ENCODE results near the gene AGAP2. TPM values are rescaled to one million over a fixed set of nuclear protein-coding genes. Genes with fewer than 3 reads are reported as not detected.

AGAP2 gene
- total RNA-seq, 5 donors from 2014 or later (not counting 1 experiment from before 2014, with no cell fraction given) = 43.2 to 74.6 (median 66.4) TPM

GRCh38 chr12:57708296-57708695, 30.2 kb downstream of the AGAP2 start:
- Histone ChIP-seq H3K27me3 (replicated peaks in 1 of 2; ENCODE audit: control insufficient read depth in 2 of 2, extremely low read depth in 1 of 2, insufficient read depth in 2 of 2, low read length in 1 of 2) (no peaks in the 10 kb centered on the region), H3K27ac (ENCODE audit: low read length) (no peak overlapping the region), H3K9me3 (peaks cover 5% of the 10 kb centered on the region), H3K4me1 (ENCODE audit: control insufficient read depth in 1 of 2, extremely low read depth in 1 of 2, insufficient read depth in 2 of 2, low read length in 2 of 2) (no peaks in the 10 kb centered on the region), H3K4me3 (ENCODE audit: control insufficient read depth in 1 of 2, extremely low read depth in 1 of 2, low read length in 1 of 2) (no peak overlapping the region), H3K36me3 (ENCODE audit: control insufficient read depth in 2 of 2, extremely low read depth in 1 of 2, insufficient read depth in 1 of 2, low read length in 1 of 2) (peaks cover 0 to 38% of the 10 kb centered on the region in 2 donors)
- no peak overlapping the region for H3K4me3 Mint-ChIP-seq
- peaks cover 0 to 4% (median 4%) of the 10 kb centered on the region in 3 donors for H3K9me3 Mint-ChIP-seq
- DNase-seq = no peak
- no peaks in the 10 kb centered on the region for H3K27me3 Mint-ChIP-seq
- peaks cover 0 to 4% (median 0%) of the 10 kb centered on the region in 3 donors for H3K4me1 Mint-ChIP-seq
- POLR2A ChIA-PET = no interaction called here
- CTCF ChIA-PET = interaction anchor here in 1 of 2 donors (0.6 kb wide), 1 partner anchor 16 kb away, joined by 3 read pairs; no protein-coding TSS in a partner anchor
- no peak for ATAC-seq (replicated peaks in 1 of 4)
- peaks cover 54% of the 10 kb centered on the region for H3K36me3 Mint-ChIP-seq
- no peak overlapping the region for H3K27ac Mint-ChIP-seq
- WGBS (ENCODE audit: insufficient coverage) = no CpG with 5 or more reads among the region's 2 CpGs

DNA sequence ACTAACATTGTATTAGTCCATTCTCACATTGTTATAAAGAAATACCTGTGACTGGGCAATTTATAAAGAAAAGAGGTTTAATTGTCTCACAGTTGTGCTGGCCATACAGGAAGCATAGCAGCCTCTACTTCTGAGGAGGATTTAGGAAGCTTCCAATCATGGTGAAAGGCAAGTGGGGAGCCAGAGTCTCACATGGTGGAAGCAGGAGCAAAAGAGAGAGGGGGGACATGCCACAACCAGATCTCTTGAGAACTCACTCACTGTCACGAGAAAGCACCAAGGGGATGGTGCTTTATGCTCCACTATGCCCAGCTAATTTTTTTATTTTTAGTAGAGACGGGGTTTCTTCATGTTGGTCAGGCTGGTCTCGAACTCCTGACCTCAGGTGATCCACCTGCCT, 31.3 kb downstream of the AGAP2 start:
- Mint-ChIP-seq H3K9me3 (peaks cover 0 to 4% (median 4%) of the 10 kb centered on the region in 3 donors), H3K27ac (peak overlapping the region in 1 of 2 donors; percentile 7), H3K4me3 (no peak overlapping the region), H3K4me1 (peaks cover 0 to 7% (median under 1%) of the 10 kb centered on the region in 3 donors), H3K27me3 (no peaks in the 10 kb centered on the region), H3K36me3 (peaks cover 61% of the 10 kb centered on the region)
- DNase-seq (no peak), ATAC-seq (replicated peaks in 1 of 4) (no peak)
- Histone ChIP-seq H3K9me3 (peaks cover 7% of the 10 kb centered on the region), H3K27ac (ENCODE audit: low read length) (no peak overlapping the region), H3K4me1 (ENCODE audit: control insufficient read depth in 1 of 2, extremely low read depth in 1 of 2, insufficient read depth in 2 of 2, low read length in 2 of 2) (no peaks in the 10 kb centered on the region), H3K27me3 (replicated peaks in 1 of 2; ENCODE audit: control insufficient read depth in 2 of 2, extremely low read depth in 1 of 2, insufficient read depth in 2 of 2, low read length in 1 of 2) (no peaks in the 10 kb centered on the region), H3K4me3 (ENCODE audit: control insufficient read depth in 1 of 2, extremely low read depth in 1 of 2, low read length in 1 of 2) (no peak overlapping the region), H3K36me3 (ENCODE audit: control insufficient read depth in 2 of 2, extremely low read depth in 1 of 2, insufficient read depth in 1 of 2, low read length in 1 of 2) (peaks cover 4 to 39% of the 10 kb centered on the region in 2 donors)
- WGBS (ENCODE audit: insufficient coverage) = no CpG with 5 or more reads among the region's 3 CpGs
- CTCF ChIA-PET = interaction anchor here in 1 of 2 donors (0.8 kb wide), 1 partner anchor 69 kb away, joined by 4 read pairs; no protein-coding TSS in a partner anchor
- POLR2A ChIA-PET = no interaction called here

DNA sequence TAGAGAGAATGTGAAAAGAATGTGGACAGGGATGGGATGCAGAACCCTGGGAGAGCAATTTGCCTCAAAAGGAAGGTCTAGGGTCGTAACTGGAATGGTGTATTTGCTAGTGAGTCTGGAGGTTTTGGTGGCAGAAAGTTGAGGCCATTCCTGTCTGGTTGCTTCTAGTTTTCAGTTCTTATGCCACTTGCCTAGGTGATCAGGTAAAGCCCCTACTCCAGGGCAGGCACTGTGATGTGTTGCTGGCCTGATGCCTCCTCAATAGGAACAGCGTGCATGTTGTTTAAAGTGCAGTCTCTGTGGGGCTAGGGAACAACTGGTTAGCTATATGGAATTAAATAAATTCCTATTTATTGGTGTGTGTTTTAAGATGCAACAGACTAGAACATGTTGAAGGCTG, 38.2 kb downstream of the AGAP2 start:
- no peak for DNase-seq
- H3K4me3 Mint-ChIP-seq = no peak overlapping the region
- ATAC-seq (replicated peaks in 1 of 4) = no peak
- peak overlapping the region in 1 of 2 donors; percentile 11 for H3K27ac Mint-ChIP-seq
- H3K9me3 Mint-ChIP-seq = peaks cover 0 to 4% (median 4%) of the 10 kb centered on the region in 3 donors
- Histone ChIP-seq H3K4me1 (ENCODE audit: control insufficient read depth in 1 of 2, extremely low read depth in 1 of 2, insufficient read depth in 2 of 2, low read length in 2 of 2) (no peaks in the 10 kb centered on the region), H3K4me3 (ENCODE audit: control insufficient read depth in 1 of 2, extremely low read depth in 1 of 2, low read length in 1 of 2) (no peak overlapping the region), H3K36me3 (ENCODE audit: control insufficient read depth in 2 of 2, extremely low read depth in 1 of 2, insufficient read depth in 1 of 2, low read length in 1 of 2) (peaks cover 12 to 56% of the 10 kb centered on the region in 2 donors), H3K27me3 (replicated peaks in 1 of 2; ENCODE audit: control insufficient read depth in 2 of 2, extremely low read depth in 1 of 2, insufficient read depth in 2 of 2, low read length in 1 of 2) (no peaks in the 10 kb centered on the region), H3K27ac (ENCODE audit: low read length) (no peak overlapping the region), H3K9me3 (peaks cover 7% of the 10 kb centered on the region)
- ChIA-PET POLR2A (interaction anchor here in 1 of 2 donors (0.8 kb wide), 1 partner anchor 162 kb away, joined by 3 read pairs; no protein-coding TSS in a partner anchor), CTCF (no interaction called here)
- H3K36me3 Mint-ChIP-seq = peaks cover 73% of the 10 kb centered on the region
- H3K4me1 Mint-ChIP-seq = peaks cover 15 to 33% (median 28%) of the 10 kb centered on the region in 3 donors
- H3K27me3 Mint-ChIP-seq = no peaks in the 10 kb centered on the region
- WGBS (ENCODE audit: insufficient coverage) = 100% methylated on average over 1 of the region's 2 CpGs

DNA sequence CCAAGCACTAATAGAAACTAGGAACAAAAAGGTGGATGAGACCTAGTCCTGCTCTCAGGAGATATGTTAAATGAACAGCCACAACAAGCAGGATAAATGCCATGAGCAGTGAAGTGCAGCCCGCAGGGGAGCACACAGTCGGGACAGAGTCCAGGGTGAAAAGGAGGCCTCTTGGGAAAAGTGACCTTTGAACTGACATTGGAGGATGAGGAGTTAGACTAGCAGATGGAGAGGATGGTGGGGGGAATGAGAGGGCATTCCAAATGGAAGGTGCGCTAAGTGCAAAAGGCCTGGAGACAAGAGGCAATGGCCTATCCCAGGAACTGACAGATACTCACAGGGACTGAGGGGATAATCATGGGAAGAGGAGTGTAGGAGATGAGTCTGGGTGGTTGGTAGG, 40.1 kb downstream of the AGAP2 start:
- ChIA-PET CTCF (interaction anchor here in 1 of 2 donors (0.6 kb wide), 1 partner anchor 243 kb away, joined by 3 read pairs; the partner anchor contains the start of gene INHBE), POLR2A (interaction anchor here in 1 of 2 donors (0.7 kb wide), 1 partner anchor 238 kb away, joined by 3 read pairs; no protein-coding TSS in a partner anchor)
- H3K4me1 Mint-ChIP-seq = peaks cover 15 to 33% (median 28%) of the 10 kb centered on the region in 3 donors
- Histone ChIP-seq H3K27ac (ENCODE audit: low read length) (no peak overlapping the region), H3K4me3 (ENCODE audit: control insufficient read depth in 1 of 2, extremely low read depth in 1 of 2, low read length in 1 of 2) (no peak overlapping the region), H3K36me3 (ENCODE audit: control insufficient read depth in 2 of 2, extremely low read depth in 1 of 2, insufficient read depth in 1 of 2, low read length in 1 of 2) (peaks cover 12 to 50% of the 10 kb centered on the region in 2 donors), H3K4me1 (ENCODE audit: control insufficient read depth in 1 of 2, extremely low read depth in 1 of 2, insufficient read depth in 2 of 2, low read length in 2 of 2) (peaks cover 4 to 11% of the 10 kb centered on the region in 2 experiments), H3K27me3 (replicated peaks in 1 of 2; ENCODE audit: control insufficient read depth in 2 of 2, extremely low read depth in 1 of 2, insufficient read depth in 2 of 2, low read length in 1 of 2) (no peaks in the 10 kb centered on the region), H3K9me3 (peaks cover 3% of the 10 kb centered on the region)
- ATAC-seq (replicated peaks in 1 of 4) = no peak
- H3K27me3 Mint-ChIP-seq = no peaks in the 10 kb centered on the region
- peaks cover 58% of the 10 kb centered on the region for H3K36me3 Mint-ChIP-seq
- no peak overlapping the region for H3K4me3 Mint-ChIP-seq
- 96% methylated on average over 3 of the region's 3 CpGs for WGBS (ENCODE audit: insufficient coverage)
- no peak for DNase-seq
- H3K27ac Mint-ChIP-seq = peak overlapping the region in 1 of 2 donors; percentile 32
- no peaks in the 10 kb centered on the region for H3K9me3 Mint-ChIP-seq

DNA sequence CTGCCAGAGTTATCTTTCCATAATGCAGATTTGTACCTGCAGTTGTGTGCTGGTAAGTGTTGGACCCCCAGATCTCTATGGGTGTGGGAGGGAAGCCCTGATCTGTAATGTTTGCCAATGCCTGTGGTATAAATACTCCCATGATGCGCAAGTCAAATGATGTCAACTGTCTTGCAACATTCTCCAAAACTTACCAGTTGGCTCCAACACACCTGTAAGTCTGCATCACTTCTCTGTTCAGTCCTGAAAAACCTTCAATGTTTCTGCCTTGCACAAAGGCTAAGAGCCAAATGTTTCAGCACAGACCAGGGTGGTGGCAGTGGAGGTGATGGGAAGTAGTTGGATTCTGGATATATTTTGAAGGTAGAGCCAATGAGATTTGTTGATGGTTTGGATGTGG, 41.5 kb downstream of the AGAP2 start:
- H3K27me3 Mint-ChIP-seq = no peaks in the 10 kb centered on the region

GRCh38 chr12:57695770-57696432, 42.6 kb downstream of the AGAP2 start:
- DNase-seq (no peak), ATAC-seq (replicated peaks in 1 of 4) (no peak)
- no peaks in the 10 kb centered on the region for H3K9me3 Mint-ChIP-seq
- POLR2A ChIA-PET = no interaction called here
- H3K27me3 ChIP-seq (replicated peaks in 1 of 2; ENCODE audit: control insufficient read depth in 2 of 2, extremely low read depth in 1 of 2, insufficient read depth in 2 of 2, low read length in 1 of 2) = no peaks in the 10 kb centered on the region
- CTCF ChIA-PET = no interaction called here
- no peaks in the 10 kb centered on the region for H3K27me3 Mint-ChIP-seq
- peaks cover 4 to 41% of the 10 kb centered on the region in 2 donors for H3K36me3 ChIP-seq (ENCODE audit: control insufficient read depth in 2 of 2, extremely low read depth in 1 of 2, insufficient read depth in 1 of 2, low read length in 1 of 2)
- peaks cover 4 to 14% of the 10 kb centered on the region in 2 experiments for H3K4me1 ChIP-seq (ENCODE audit: control insufficient read depth in 1 of 2, extremely low read depth in 1 of 2, insufficient read depth in 2 of 2, low read length in 2 of 2)
- WGBS (ENCODE audit: insufficient coverage) = 100% methylated on average over 6 of the region's 11 CpGs
- no peak overlapping the region for H3K27ac Mint-ChIP-seq
- H3K27ac ChIP-seq (ENCODE audit: low read length) = no peak overlapping the region
- H3K36me3 Mint-ChIP-seq = peaks cover 44% of the 10 kb centered on the region
- no peaks in the 10 kb centered on the region for H3K9me3 ChIP-seq
- H3K4me3 ChIP-seq (ENCODE audit: control insufficient read depth in 1 of 2, extremely low read depth in 1 of 2, low read length in 1 of 2) = no peak overlapping the region
- H3K4me3 Mint-ChIP-seq = peak overlapping the region in 2 of 3 donors; percentile 32 to 36
- H3K4me1 Mint-ChIP-seq = peaks cover 11 to 31% (median 28%) of the 10 kb centered on the region in 3 donors

More for the DNA sequence above, 41.5 kb downstream of the AGAP2 start:
- H3K27me3 ChIP-seq (replicated peaks in 1 of 2; ENCODE audit: control insufficient read depth in 2 of 2, extremely low read depth in 1 of 2, insufficient read depth in 2 of 2, low read length in 1 of 2) = no peaks in the 10 kb centered on the region
- Mint-ChIP-seq H3K36me3 (peaks cover 44% of the 10 kb centered on the region), H3K4me1 (peaks cover 11 to 31% (median 28%) of the 10 kb centered on the region in 3 donors), H3K4me3 (no peak overlapping the region), H3K27ac (no peak overlapping the region), H3K9me3 (no peaks in the 10 kb centered on the region)
- ATAC-seq (replicated peaks in 1 of 4) (no peak), DNase-seq (no peak)
- no CpG with 5 or more reads among the region's 1 CpG for WGBS (ENCODE audit: insufficient coverage)
- ChIA-PET CTCF (no interaction called here), POLR2A (no interaction called here)
- peaks cover 8 to 41% of the 10 kb centered on the region in 2 donors for H3K36me3 ChIP-seq (ENCODE audit: control insufficient read depth in 2 of 2, extremely low read depth in 1 of 2, insufficient read depth in 1 of 2, low read length in 1 of 2)
- peaks cover 4 to 14% of the 10 kb centered on the region in 2 experiments for H3K4me1 ChIP-seq (ENCODE audit: control insufficient read depth in 1 of 2, extremely low read depth in 1 of 2, insufficient read depth in 2 of 2, low read length in 2 of 2)
- H3K4me3 ChIP-seq (ENCODE audit: control insufficient read depth in 1 of 2, extremely low read depth in 1 of 2, low read length in 1 of 2) = no peak overlapping the region
- no peaks in the 10 kb centered on the region for H3K9me3 ChIP-seq
- no peak overlapping the region for H3K27ac ChIP-seq (ENCODE audit: low read length)

Data from T-cell (primary cell).